Motor neuron (in vitro differentiated cells): ENCODE results near the gene MYH3. TPM values are rescaled to one million over a fixed set of nuclear protein-coding genes. Genes with fewer than 3 reads are reported as not detected.

Source experiments
- ATAC-seq, 8 experiments: fragments of 200-7000 bp; cut with Tn5 transposase; replicated peaks in 6 of 8; 2 replicates each; pipeline ENCODE4 v1.8.0; 2021; ENCODE audit warnings: mild to moderate bottlenecking in 8 of 8, moderate library complexity in 8 of 8
- H3K27ac ChIP-seq, 2 donors: fragments of 250-450 bp; sonication (Bioruptor Pico); 2 replicates each; pipeline ENCODE4 v1.9.0; 2021; ENCODE audit warnings: antibody characterized with exemption in 2 of 2, mild to moderate bottlenecking in 2 of 2, moderate library complexity in 1 of 2
- H3K4me1 ChIP-seq, 2 donors: fragments of 250-450 bp; sonication (Bioruptor Pico); replicated peaks in 1 of 2; 2 replicates each; pipeline ENCODE4 v1.6.1; 2021; ENCODE audit warnings: antibody characterized with exemption in 2 of 2, mild to moderate bottlenecking in 2 of 2, moderate library complexity in 1 of 2
- H3K4me3 ChIP-seq, 5 donors: fragments of 250-450 bp; sonication (Bioruptor Pico); 2 replicates each; pipeline ENCODE4 v1.9.0; 2021; ENCODE audit warnings: antibody characterized with exemption in 5 of 5, mild to moderate bottlenecking in 5 of 5, moderate library complexity in 4 of 5
- WGBS, 10 experiments: fragments of 450-650 bp; shearing (Covaris generic); methylation state at CpG; one replicate each; pipeline ENCODE4 v1.0.0; 2022; 5-methylcytosine and 5-hydroxymethylcytosine counted together
- in situ Hi-C, 9 experiments: fragments of 400-800 bp; cut with MboI; loops; one replicate each; pipeline ENCODE4 v1.15.0; 2021; ENCODE audit warnings: low sequenced_read_pairs in 9 of 9, low pct_unique_long_range_greater_than_20kb in 2 of 9; ENCODE audit not compliant: unreplicated experiment in 9 of 9
- total RNA-seq, 8 experiments: library from RNA; unstranded; fragments of 300-600 nt; gene quantifications; 2 replicates each; pipeline versions ENCODE4 v1.2.3 to v1.2.4, GENCODE V29; 2022

The MYH3 gene
- total RNA-seq, 8 experiments from 2014 or later, result 0.94 to 4.2 (median 1.6) TPM

DNA sequence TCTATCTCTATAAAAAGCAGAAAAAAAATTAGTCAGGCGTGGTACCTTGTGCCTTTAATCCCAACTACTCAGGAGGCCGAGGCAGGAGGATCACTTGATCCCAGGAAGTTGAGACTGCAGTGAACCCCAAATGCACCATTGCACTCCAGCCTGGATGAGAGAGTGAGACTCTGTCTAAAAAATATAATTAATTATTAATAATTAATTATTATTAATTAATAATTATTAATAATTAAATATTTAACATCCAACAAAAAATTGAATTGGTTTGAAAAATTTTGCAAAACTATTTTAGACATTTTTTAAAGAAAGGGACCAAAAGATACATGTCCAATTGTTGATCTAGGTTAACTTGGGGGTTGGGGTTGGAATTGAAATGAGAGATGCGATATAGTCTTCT, 51.0 kb downstream of the MYH3 start:
- ATAC-seq, result no peak
- in situ Hi-C loops, result loop anchor here in 8 of 9 experiments (10.0 to 25.0 kb wide), 6 partner anchors 269 to 869 kb away; partner anchors contain the start of gene RCVRN (in 4 of the 8)
- WGBS, 10 experiments, result 32 to 100% (median 89%) methylated on average over 1 to 3 of the region's 3 CpGs; no CpG with 5 or more reads in 1 of the 10 experiments
- peaks cover 0 to 3% of the 10 kb centered on the region in 2 donors for H3K4me1 ChIP-seq
- H3K4me3 ChIP-seq, result no peak overlapping the region
- no peak overlapping the region for H3K27ac ChIP-seq

DNA sequence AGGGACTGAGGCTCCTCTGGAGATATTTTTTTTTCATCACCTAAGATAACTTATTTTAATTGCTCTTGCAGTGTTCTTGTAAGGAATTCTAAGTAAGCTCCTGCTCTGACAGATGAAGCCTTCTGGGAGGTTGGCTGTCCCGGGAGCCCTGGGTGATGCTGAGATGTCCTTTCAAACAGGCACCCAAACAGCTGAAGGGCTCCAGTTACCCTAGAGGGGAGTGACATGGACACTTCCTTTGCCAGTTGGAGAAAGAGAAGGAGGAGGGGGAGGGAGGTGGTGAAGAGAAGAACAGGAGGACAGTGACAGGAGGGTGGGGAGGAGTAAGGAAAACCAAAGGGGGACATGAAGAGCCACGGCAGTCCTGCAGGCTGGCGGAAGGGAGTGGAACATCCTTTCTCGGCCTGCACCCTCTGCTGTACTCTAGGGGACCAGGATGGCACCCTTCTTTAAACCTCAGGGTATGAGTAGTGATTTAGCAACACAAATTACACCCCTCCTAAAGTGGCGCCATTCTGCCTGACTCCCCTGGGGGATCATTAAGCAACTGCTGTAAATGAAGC, 51.8 kb downstream of the MYH3 start:
- in situ Hi-C loops, result loop anchor here in 8 of 9 experiments (10.0 to 25.0 kb wide), 6 partner anchors 268 to 868 kb away; partner anchors contain the start of gene RCVRN (in 4 of the 8)
- no peak for ATAC-seq
- no peak overlapping the region for H3K4me3 ChIP-seq
- 20 to 100% (median 70%) methylated on average over 1 of the region's 5 CpGs; no CpG with 5 or more reads in 4 of the 10 experiments for WGBS, 10 experiments
- no peak overlapping the region for H3K27ac ChIP-seq
- peaks cover 0 to 3% of the 10 kb centered on the region in 2 donors for H3K4me1 ChIP-seq

DNA sequence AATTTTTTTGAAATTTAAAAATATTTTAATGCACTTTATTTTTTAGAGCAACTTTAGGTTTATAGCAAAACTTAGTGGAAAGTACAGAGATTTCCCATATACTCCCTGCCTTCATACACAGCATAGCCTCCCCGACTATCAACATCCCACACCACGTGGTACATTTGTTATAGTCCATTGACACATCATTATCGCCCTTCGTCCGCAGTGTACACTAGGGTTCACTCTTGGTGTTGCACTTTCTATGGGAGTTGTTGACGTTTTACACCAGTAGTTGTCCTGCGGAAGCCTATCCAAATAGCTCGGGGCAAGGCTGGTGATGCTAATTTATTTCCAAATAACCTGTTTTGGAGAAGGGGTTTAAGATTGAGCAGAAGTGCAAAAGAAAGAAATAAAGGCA, 52.6 kb downstream of the MYH3 start:
- WGBS, 10 experiments, result 68 to 100% (median 91%) methylated on average over 1 to 8 of the region's 8 CpGs; no CpG with 5 or more reads in 1 of the 10 experiments
- Histone ChIP-seq H3K4me1 (peaks cover 0 to 3% of the 10 kb centered on the region in 2 donors), H3K4me3 (no peak overlapping the region), H3K27ac (no peak overlapping the region)
- in situ Hi-C loops, result loop anchor here in 8 of 9 experiments (10.0 to 25.0 kb wide), 6 partner anchors 267 to 867 kb away; partner anchors contain the start of gene RCVRN (in 4 of the 8)
- ATAC-seq, result no peak

DNA sequence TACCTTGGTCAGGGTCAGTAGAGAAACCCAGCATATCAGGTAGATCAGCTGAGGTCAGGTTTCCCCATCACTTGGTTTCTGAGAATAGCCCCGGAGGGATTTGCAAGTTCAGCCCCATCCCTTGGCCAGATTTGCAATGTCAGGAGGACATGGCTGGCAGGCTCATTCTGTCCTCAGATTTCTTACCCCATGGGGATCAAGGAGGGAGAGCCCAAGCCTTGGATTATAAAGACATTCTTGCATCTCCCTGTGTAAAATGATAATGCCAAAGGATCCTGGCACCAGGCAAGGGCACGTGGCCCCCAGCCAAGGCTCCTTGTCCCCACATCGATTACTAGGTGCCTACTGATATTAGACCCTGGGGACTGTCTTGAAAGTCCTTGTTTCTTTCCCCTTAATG, 53.2 kb downstream of the MYH3 start:
- Histone ChIP-seq H3K4me1 (peaks cover under 1 to 3% of the 10 kb centered on the region in 2 donors), H3K27ac (no peak overlapping the region), H3K4me3 (no peak overlapping the region)
- no peak for ATAC-seq
- WGBS, 10 experiments, result 0 to 83% (median 77%) methylated on average over 1 to 3 of the region's 3 CpGs; no CpG with 5 or more reads in 2 of the 10 experiments
- in situ Hi-C loops, result loop anchor here in 8 of 9 experiments (10.0 to 25.0 kb wide), 6 partner anchors 267 to 867 kb away; partner anchors contain the start of gene RCVRN (in 4 of the 8)

DNA sequence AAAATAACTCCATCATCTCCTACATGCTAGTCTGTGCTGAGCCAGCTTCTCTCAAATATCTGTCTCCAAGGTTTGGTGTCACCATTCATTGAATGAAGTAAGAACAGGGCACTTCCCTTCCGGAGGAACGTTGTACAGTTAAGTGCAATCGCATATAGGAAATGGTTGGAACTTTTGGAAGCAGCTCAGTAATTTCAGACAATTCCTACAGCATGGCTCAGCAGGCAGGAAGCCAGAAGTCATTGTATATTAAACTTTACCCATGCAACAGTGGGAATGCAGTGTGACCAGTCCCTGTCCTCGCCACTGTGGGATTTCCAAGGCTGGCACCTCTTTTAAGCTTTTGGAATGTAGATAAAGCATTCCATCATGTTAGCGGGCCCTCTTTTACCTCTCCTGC, 56.5 kb downstream of the MYH3 start:
- H3K27ac ChIP-seq, result no peak overlapping the region
- no peak overlapping the region for H3K4me3 ChIP-seq
- H3K4me1 ChIP-seq, result peaks cover 3 to 8% of the 10 kb centered on the region in 2 donors
- no peak for ATAC-seq
- in situ Hi-C loops, result loop anchor here in 8 of 9 experiments (10.0 to 25.0 kb wide), 6 partner anchors 263 to 863 kb away; partner anchors contain the start of gene RCVRN (in 4 of the 8)
- WGBS, 10 experiments, result 5 to 100% (median 80%) methylated on average over 1 to 4 of the region's 5 CpGs; no CpG with 5 or more reads in 3 of the 10 experiments

DNA sequence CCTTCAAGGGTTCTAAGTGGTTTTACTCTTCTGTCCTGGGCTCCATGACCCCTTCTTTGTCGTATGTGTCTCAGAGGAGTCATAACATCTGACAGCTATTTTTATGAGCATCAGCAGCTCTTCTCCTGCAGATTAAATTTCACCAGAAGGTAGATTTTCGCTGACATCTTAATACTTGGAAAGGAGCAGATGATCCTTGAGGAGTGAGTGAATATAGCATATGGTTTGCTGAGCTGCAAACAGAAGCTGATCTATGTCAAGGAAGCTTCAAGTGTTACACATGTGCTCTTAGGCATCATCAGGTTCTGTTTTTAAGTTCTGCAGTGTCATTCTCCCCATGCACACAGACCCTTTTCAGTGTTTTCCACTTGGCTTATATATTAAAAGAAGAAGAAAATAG, 58.5 kb downstream of the MYH3 start:
- H3K4me3 ChIP-seq, result no peak overlapping the region
- in situ Hi-C loops, result no loop called here
- WGBS, 10 experiments, result 0 to 100% (median 33%) methylated on average over 1 to 2 of the region's 2 CpGs; no CpG with 5 or more reads in 2 of the 10 experiments
- ATAC-seq, result no peak
- H3K27ac ChIP-seq, result no peak overlapping the region
- H3K4me1 ChIP-seq, result peaks cover 3 to 8% of the 10 kb centered on the region in 2 donors

DNA sequence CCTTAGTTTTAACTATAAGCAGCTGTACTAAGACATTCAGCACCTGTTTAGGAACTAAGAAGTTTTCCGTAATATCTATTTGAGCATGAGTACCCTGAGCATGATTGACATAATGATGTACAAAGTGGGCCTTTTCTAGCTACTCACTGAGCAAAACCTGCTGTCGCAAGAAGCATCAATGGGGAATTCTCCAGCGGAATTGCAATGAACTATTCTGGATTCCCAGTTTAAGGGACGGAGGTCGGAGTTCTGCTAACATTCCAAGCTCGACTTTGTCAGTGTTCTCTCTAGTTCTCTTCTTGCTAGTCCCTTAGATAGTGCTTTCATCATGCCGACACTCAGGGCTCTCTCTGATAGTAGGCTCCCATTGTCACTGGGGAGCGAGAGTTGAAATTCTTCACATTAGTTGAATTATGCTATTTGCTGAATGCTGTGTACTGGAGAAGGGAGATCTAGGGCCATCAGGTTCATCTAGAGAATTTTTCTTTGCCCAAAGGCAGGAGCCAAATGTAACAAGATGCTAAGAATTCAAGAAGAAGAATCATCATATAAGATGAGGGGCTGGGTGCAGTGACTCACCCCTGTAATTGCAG, 67.5 kb downstream of the MYH3 start:
- ATAC-seq, result no peak
- in situ Hi-C loops, result no loop called here
- no peak overlapping the region for H3K27ac ChIP-seq
- no peaks in the 10 kb centered on the region for H3K4me1 ChIP-seq
- H3K4me3 ChIP-seq, result no peak overlapping the region
- WGBS, 10 experiments, result 22 to 93% (median 80%) methylated on average over 1 to 8 of the region's 8 CpGs; no CpG with 5 or more reads in 1 of the 10 experiments

DNA sequence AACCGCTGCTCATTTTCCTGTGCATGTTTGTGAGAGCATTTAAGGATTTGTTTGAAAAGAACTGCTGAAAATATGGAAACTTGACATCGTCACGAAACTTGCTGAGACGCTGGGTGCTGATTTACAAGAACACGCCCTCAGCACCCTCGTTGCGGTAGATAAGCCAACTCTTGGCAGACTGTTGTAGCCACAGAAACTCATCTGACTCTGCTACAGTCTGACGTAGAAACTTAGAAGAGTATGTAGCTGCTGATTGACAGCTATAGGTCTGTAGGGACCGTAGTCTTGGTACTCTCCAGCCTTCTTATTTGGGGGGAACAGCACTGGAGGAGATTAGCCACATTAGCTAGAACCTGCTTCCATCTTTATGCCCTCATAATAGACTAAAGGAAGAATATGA, 71.6 kb downstream of the MYH3 start:
- H3K4me1 ChIP-seq, result no peaks in the 10 kb centered on the region
- no peak overlapping the region for H3K4me3 ChIP-seq
- no peak overlapping the region for H3K27ac ChIP-seq
- in situ Hi-C loops, result no loop called here
- no peak for ATAC-seq
- 62 to 100% (median 72%) methylated on average over 1 to 8 of the region's 9 CpGs; no CpG with 5 or more reads in 1 of the 10 experiments for WGBS, 10 experiments

DNA sequence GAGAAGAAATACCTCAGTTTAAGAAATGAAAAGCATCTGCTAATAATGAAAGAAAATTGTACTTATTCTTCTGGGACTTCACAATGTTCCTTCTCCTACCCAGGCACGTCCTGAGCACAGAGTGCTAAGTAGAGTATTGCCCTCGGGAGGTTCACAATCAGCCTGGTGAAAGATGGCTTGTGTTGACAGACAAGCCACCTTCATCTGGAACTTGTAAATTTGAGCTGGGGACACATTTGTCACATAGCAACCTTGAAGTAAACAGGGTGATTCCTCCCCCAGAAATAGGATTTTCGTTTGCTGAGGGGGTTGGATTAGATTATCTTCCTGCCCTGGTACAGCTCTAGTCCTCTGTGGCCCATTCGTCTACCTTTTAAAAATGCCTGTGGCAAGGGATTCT, 73.3 kb downstream of the MYH3 start:
- Histone ChIP-seq H3K4me3 (no peak overlapping the region), H3K27ac (no peak overlapping the region), H3K4me1 (no peaks in the 10 kb centered on the region)
- 0 to 72% (median 32%) methylated on average over 2 to 4 of the region's 4 CpGs; no CpG with 5 or more reads in 2 of the 10 experiments for WGBS, 10 experiments
- in situ Hi-C loops, result no loop called here
- no peak for ATAC-seq

DNA sequence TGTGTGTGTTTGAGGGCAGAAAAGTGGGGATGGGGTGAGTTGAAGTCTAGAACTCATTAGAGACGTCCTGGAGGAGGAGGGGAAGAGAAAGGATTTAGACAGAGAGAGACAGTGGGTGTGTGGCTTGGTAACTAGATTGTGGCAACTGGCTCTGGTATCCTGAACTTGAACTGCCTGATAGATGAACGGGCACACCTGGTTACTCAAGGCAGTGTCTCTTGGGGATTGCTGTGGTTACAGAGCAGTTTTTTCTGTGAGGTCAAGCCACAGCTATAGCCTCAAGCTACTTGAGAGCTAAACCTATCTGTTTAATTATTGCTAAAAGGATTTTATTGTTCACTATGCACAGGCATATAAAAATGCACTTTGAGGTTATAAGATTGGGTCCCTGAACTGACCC, 77.8 kb downstream of the MYH3 start:
- ATAC-seq, result peak in 1 of 8 experiments; percentile 22
- no peaks in the 10 kb centered on the region for H3K4me1 ChIP-seq
- 6 to 82% (median 40%) methylated on average over 1 to 2 of the region's 2 CpGs; no CpG with 5 or more reads in 1 of the 10 experiments for WGBS, 10 experiments
- H3K4me3 ChIP-seq, result no peak overlapping the region
- no peak overlapping the region for H3K27ac ChIP-seq
- in situ Hi-C loops, result no loop called here

Other genes starting within 250 kb of the MYH3 start
- gene MYH8, start 235.4 kb downstream of the MYH3 start, total RNA-seq, result under 1 TPM in 3 of 8 experiments, not detected in 5; under 0.01 to 0.19 (median 0.17) TPM
- gene MYH4, start 187.8 kb downstream of the MYH3 start, total RNA-seq, result under 1 TPM in 1 of 8 experiments, not detected in 7; 0.05 TPM
- under 1 TPM in 2 of 8 experiments, not detected in 6; 0.04 to 0.09 TPM for gene MYH1, start 138.8 kb downstream of the MYH3 start, total RNA-seq
- under 1 TPM in 4 of 8 experiments, not detected in 4; 0.05 to 0.29 (median 0.09) TPM for gene MYH2, start 107.7 kb downstream of the MYH3 start, total RNA-seq
- gene SCO1, start 40.2 kb upstream of the MYH3 start, total RNA-seq, result 10 to 100 TPM; 15.0 to 45.2 (median 20.9) TPM
- 10 to 100 TPM; 10.0 to 18.5 (median 16.6) TPM for gene ADPRM, start 40.3 kb upstream of the MYH3 start, total RNA-seq
- gene TMEM220, start 72.7 kb upstream of the MYH3 start, total RNA-seq, result 10 to 100 TPM in 2 of 8 experiments, 1 to 10 TPM in 6; 1.1 to 18.7 (median 1.9) TPM
- gene TMEM238L, start 146.8 kb upstream of the MYH3 start, total RNA-seq, result 1 to 10 TPM in 1 of 8 experiments, under 1 TPM in 2, not detected in 5; 0.19 to 1.1 (median 0.59) TPM
- gene PIRT, start 180.8 kb upstream of the MYH3 start, total RNA-seq, result 10 to 100 TPM in 2 of 8 experiments, 1 to 10 TPM in 2, under 1 TPM in 4; 0.17 to 28.4 (median 0.77) TPM